ENCODE data around the gene ANO5. TPM values are rescaled to one million over a fixed set of nuclear protein-coding genes. Genes with fewer than 3 reads are reported as not detected.
"Not testable (repeated sequence)": the region's sequence is repeated elsewhere in the genome, so short reads cannot be mapped to it uniquely, and the experiment has no call there.

The ANO5 gene
- total RNA-seq, 2 donors from 2014 or later = 11.2 to 12.0 TPM

DNA sequence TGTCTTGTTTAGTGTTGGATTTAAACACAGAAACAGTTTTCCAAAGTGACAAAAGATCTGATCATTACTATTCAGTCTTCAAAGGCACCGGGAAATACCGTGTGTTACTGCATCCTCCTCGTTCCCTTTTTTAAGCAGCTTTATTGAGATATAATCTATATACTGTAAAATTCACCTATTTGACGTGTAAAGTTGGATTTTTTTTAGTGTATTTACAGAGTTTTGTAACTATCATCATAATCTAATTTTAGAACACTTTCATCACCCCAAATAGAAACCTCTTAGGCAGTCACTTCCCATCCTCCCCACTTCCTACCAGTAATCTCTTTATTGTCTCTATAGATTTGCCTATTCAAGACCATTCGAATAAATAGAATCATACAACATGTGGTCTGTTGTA lies 1.4 kb downstream of the ANO5 start:
- DNase-seq (no peak), ATAC-seq (no peak)
- intact Hi-C loops (cut with DNase I, micrococcal nuclease) = no loop called here

DNA sequence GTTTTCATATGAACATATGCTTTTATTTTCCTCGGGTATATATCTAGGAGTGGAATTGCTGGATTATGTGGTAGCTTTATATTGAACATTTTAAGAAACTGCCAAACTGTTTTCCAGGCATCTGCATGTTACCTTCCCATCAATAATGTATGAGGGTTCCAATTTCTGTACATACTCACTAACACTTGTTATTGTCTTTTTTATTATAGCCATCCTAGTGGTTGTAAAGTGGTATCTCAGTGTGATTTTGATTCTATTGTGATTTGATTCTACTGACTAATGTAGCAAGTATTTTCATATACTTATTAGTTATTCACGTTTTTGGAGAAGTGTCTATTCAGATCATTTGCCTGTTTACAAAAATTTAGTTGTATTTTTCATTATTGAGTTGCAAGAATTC lies 2.0 kb downstream of the ANO5 start:
- DNase-seq (no peak), ATAC-seq (no peak)
- intact Hi-C loops (cut with DNase I, micrococcal nuclease) = no loop called here

DNA sequence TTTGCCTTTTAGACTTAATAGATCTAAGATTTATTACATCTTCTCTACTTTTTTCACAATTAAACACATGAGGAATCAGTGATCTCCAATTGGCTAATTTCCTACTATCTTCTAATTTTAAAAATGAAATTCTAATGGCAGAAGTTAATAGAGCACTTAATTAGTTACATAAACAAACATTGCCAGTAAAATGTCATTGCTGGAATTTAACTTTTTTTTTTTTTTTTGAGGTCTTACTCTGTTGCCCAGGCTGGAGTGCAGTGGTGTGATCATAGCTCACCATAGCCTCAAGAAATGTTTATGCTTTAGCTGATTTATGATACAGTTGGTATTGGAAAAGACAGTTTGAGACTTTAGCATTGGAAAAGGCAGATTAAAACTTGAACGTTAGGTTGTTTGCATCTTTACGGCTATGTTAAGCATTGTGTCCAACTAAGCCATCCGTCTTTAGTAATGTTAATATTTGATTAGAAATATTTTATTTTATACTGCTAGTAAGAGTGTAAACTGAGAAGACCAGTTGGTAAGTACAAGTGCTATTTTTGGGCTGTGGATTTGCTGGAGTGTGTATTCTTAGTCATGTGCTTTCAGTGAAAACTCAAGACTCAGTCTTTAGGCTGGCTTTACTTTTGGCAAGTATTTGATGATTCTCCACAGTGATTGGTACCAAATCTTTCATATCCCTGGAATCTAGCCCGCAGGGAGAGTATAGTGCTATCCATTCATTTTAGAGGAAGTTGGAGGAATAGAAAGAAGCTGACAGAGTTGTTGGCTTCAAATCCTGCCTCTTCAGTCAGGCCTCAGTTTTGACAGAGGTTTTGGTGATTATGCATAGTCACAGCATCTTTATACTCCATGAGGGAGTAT lies 4.5 kb downstream of the ANO5 start:
- intact Hi-C loops (cut with DNase I, micrococcal nuclease) = no loop called here
- DNase-seq (no peak), ATAC-seq (no peak)

DNA sequence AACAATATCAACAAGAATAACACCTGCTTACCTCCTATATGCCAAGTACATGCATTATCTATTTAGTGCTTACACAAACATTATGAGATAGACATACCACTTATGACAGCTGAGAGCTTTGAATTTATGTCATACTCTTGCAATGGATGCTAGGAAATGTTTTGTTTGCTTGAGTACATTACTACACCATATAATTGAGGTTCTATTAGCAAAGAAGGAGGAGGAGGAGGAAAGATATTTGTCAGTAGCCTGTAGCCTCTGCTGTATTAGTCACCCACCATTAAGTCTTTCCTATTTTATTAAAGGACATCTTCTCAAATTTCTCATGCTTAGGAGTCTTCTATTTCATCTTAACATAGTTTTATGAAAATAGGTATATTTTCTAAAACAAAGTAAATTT lies 6.4 kb downstream of the ANO5 start:
- intact Hi-C loops (cut with DNase I, micrococcal nuclease) = no loop called here
- ATAC-seq (no peak), DNase-seq (no peak)

DNA sequence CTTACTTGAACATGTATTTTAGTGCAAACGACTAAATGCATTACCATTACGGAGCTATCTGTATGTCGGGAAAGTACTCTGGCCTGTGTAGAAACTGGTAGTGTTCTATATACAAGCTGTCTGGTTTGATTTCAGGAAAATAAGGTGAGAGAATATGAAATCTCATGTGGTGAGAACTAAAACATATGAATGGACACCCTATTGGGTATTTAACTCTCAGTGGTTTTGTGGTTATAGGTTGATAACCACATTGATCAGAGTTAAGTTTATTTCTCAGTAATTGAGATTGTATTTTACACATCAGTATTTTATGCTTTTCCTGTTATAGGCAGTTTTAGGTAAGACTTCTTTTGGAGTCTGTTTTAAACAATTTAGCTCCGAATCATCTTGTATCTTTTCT lies 10.4 kb downstream of the ANO5 start:
- intact Hi-C loops (cut with DNase I, micrococcal nuclease) = no loop called here
- ATAC-seq (no peak), DNase-seq (no peak)

DNA sequence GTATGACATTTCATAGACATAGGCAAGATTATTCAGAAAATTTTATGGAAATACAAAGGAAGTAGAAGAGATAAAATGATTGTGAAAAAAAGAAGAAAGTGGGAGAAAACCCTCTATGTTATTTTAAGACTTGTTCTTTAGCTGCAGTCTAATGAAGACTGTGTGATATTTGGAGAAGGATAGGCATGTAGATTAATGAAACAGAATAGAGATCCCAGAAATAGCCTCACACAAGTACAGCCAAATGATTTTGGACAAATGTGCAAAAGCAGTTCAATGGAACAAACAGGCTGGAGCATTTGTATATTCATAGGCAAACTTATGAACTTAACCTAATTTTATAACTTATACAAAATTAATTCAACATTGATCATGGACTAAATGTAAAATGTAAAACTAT lies 14.3 kb downstream of the ANO5 start:
- DNase-seq (no peak), ATAC-seq (no peak)
- intact Hi-C loops (cut with DNase I, micrococcal nuclease) = no loop called here

DNA sequence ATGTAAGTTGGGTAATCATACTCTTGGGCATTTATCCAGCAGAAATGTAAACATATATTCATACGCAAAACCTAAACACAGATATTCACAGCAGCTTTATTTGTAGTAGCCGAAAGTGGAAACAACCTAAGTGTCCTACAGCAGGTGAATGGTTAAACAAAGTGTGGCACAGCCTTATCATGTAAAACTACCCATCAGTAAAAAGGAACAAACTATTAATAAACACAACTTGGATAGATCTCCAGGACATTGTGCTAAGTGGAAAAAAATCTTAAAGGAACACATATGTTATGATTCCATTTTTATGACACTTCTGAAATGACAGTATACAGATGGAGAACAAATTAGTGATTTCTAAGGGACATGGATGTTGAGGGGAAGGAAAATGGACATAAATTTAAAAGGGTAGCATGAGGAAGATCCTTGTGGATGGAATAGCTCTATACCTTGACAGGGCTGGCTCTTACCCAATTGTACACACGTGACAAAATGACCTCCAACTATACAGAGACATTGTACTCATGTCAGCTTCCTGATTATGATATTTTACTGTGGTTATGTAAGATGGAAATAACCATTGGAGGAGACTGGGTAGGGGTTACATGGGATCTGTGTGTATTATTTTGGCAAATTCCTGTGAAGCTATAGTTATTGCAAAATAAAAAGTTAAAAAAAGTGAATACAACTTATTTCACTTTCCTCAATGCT lies 15.4 kb downstream of the ANO5 start:
- intact Hi-C loops (cut with DNase I, micrococcal nuclease) = no loop called here
- no peak for DNase-seq
- ATAC-seq = peak; percentile 50

DNA sequence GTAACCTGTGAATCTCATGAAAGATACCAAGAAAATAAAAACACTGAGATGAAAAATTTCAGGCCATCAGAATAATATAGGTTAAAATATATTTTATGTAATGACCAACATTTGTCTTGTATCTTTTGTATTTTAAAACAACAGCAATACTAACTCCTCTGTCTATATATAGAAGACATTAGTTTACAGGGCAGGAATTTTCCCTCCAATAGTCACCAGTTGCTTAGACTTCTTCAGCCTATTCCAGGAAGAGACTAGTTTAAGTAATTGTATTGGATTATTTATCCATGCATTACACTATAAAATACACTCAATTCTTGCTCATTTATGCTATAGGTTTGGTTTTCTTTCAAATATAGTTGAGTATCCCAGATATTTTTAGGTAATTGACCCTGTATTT lies 24.1 kb downstream of the ANO5 start:
- ATAC-seq (no peak), DNase-seq (no peak)
- intact Hi-C loops (cut with DNase I, micrococcal nuclease) = no loop called here

DNA sequence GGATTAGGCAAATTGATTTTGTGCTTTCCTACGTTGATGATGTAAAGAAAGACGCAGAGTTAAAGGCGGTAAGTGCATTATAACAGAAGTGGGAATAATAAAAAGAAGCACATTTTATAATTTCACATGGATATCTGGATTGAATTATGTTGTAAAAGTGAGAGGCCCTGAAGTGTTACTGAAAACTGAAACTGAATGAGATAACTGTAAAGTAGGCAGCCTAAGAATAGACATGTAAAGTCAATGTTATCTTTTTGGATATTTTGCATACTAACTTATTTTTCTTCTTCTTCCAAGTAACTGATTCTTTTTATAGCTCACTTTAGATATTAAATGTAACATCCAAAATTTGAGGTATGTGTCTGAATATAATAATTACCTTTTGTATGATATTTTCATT lies 28.3 kb downstream of the ANO5 start:
- DNase-seq = no peak
- no peak for ATAC-seq
- intact Hi-C loops (cut with DNase I, micrococcal nuclease) = no loop called here

DNA sequence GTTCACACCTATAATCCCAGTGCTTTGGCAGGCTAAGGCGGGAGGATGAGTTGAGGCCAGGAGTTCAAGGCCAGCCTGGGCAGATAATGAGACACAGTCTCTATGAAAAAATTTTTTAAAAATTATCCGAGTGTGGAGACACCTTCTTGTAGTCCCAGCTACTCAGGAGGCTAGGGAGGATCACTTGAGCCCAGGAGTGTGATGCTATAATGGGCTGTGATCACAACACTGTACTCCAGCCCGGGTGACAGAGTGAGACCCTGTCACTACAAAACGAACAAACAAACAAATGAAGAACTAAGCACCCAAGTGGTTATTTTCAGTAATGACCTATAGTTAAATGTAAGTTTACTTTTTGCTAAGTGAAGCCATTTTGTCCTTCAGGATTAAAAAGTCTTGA lies 32.3 kb downstream of the ANO5 start:
- ATAC-seq (no peak), DNase-seq (no peak)
- intact Hi-C loops (cut with DNase I, micrococcal nuclease) = no loop called here

DNA sequence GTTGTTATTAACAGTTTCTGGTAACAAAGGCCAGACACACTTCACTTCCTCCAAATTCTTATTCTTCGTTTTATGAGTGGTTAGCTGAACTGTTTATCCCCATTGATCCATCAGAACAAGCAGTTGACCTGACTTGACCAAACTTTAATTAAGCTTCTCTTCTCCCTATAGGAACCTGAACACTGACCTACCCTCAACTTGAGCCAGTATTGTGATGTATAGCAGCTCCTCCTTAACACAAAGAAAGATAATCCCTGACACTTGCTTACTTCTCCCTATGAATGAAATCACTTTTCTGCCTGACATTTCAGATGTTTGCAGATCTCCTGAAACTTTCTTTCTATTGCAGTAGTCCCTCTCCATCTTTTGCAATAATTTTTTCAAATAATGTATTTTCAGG lies 41.9 kb downstream of the ANO5 start:
- ATAC-seq = no peak
- intact Hi-C loops (cut with DNase I, micrococcal nuclease) = no loop called here
- no peak for DNase-seq

DNA sequence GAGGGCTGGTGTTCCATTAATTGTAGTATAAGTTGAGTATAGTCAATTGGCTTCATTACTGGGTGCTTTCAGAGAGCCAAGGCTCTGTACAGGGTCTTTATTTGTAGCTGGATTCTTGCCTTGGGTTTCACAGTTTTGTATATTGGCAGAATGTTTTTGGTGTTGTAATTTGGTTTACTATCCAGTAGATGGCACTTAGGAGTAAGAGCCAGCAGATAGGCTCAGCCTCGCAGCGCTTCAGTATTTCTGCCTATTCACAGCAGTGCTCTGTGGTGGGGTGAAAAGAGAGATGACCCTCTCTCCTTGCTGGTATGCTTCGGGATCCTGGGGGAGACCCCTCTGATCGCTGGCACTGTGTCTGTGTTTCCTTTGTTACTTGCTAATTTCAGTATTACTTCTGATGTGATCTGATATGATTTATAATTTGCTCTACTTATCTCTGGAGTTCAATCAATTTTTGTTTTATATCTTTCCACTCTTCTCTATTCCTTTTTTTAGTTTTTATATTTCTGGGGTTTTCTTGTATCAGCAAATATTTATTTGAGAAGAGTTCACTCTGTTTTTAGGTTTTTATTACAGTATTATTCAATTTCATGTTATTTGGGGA lies 52.2 kb downstream of the ANO5 start:
- ATAC-seq (peak; percentile 66), DNase-seq (peak in 1 of 2 donors; percentile 23)
- intact Hi-C loops (cut with DNase I, micrococcal nuclease) = no loop called here

DNA sequence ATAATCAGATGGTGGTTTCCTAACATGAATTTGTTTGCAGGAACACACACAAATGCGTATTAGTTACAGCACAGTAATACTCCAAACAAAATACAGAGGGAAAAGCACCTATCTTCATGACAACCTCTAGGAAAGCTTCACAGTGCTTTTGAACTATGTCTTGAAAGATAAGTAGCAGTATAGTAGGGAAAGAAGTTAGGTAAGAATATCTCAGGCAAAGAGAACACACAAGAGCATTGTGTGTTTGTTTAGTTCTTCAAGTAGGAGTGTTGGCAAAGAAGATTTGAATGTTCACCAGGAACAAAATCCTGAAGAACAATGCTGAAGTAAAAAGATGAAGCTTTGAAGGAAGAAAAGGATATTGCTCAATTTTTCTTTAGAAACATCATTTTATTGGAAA lies 54.1 kb downstream of the ANO5 start:
- no peak for ATAC-seq
- intact Hi-C loops (cut with DNase I, micrococcal nuclease) = no loop called here

DNA sequence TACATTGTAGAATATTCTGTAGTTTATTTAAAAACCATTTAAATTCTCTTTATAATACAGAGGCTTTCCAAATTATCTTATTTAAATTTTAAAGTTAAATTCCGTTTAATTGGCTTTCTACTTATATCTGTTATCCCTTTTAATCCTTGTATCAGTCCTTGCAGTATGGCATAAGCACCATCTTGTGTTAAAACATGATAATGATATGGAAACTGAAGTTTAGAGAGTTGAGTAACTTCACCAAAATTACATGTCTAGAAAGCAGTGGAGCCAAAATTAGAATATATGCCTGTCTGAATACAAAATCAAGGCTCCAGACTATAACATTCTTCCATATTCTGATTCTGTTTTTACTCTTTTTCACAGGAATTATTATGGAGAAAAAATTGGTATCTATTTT lies 57.0 kb downstream of the ANO5 start:
- intact Hi-C loops (cut with DNase I, micrococcal nuclease) = no loop called here

More for the DNA sequence above, 54.1 kb downstream of the ANO5 start:
- DNase-seq = no peak

DNA sequence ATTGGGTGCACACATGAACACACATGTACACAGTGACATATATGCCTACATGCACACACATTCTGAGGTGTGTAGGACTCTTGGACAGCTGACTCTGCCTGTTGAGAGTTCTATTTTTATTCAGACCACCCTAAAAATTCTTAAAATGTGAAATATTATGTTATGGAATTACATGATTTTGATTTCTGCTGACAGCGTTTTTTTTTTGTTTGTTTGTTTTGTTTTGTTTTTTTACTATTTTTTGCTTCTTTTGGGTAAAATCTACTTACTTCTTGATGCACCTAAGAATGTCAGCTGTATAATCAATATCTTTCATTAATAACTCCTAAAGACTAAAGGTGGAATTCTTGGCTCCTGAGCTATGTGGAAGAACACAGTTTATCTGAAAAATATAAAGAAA lies 64.0 kb downstream of the ANO5 start:
- DNase-seq (no peak), ATAC-seq (no peak)
- intact Hi-C loops (cut with DNase I, micrococcal nuclease) = no loop called here

More for the DNA sequence above, 57.0 kb downstream of the ANO5 start:
- DNase-seq (no peak), ATAC-seq (no peak)

DNA sequence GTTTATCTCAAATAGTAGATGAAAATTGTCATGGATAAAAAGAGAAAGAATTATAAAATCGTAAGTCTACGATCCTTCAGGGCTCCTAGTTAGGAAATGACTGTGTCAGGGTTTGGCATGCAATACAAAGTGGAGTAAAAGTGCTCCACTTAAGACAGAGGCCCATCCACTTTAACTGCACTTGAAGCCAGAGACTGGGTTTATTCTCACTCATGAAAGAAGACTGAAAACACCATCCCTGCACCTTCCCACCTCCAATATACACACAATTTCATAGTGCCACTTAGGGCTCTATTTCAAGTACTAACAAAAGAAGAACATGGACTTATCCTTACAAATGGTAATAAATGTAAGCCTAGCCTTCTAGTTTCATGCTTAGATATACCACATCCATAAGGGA lies 70.7 kb downstream of the ANO5 start:
- ATAC-seq = no peak
- no peak for DNase-seq
- intact Hi-C loops (cut with DNase I, micrococcal nuclease) = no loop called here

DNA sequence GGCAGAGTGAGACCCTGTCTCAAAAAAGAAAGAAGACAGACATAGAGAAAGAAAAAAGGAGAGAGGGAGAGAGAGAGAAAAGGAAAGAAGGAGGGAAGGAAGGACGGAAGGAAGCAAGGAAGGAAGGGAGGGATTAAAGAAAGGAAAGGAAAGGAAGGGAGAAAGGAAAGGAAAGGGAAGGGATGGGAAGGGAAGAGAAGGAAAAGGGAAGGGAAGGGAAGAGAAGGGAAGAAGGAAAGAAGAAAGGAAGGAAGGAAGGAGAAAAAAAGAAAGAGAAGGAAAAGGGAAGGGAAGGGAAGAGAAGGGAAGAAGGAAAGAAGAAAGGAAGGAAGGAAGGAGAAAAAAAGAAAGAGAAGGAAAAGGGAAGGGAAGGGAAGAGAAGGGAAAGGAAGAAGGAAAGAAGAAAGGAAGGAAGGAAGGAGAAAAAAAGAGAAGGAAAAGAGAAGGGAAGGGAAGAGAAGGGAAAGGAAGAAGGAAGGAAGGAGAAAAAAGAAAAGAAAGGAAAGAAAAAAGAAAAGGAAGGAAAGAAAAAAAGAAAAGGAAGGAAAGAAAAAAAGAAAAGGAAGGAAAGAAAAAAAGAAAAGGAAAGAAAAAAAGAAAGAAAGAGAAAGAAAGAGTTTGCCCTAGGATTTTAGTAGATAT lies 76.2 kb downstream of the ANO5 start:
- ATAC-seq; intact Hi-C loops (cut with DNase I, micrococcal nuclease); DNase-seq: not testable (repeated sequence)

DNA sequence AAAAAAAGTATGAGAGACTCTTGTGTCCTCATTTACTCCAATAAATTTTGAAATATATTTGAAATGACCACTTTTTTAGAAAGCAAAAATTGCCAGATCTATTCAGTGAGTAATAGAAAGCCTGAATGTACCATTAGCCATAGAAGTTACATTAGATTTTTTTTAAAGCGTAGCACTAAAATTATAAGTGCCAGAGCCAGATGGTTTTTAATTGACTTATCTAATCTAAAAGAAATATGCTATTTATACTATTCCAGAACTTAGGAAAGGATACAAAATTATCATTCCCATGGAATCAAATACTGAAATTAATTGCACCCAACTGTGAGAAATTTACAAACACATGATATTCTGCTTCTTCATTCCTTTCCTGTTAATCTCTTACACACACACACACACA lies 80.9 kb downstream of the ANO5 start:
- ATAC-seq = no peak
- no peak for DNase-seq
- intact Hi-C loops (cut with DNase I, micrococcal nuclease) = loop anchor here in 1 of 2 donors (10.0 kb wide), 1 partner anchor 1629 kb away; no protein-coding TSS in a partner anchor

DNA sequence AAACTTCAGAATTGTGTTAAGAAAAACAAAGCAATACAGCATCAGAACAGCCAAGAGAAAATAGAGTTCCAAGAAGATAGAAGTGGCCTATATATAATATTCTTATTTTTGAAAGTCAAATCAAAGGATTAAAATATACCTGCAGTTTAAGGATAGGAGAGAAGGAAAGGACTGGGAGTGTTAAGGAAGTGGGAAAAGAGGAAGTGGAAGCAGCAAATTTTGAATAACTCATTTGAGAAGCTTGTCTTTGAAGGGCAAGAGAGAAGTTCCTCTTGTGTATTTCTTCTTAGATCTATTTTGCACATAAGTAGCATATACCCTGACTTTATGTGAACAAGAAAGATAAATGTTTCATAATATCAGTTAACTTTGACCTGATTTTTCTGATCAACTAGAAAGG lies 82.7 kb downstream of the ANO5 start:
- ATAC-seq (peak; percentile 24), DNase-seq (no peak)
- intact Hi-C loops (cut with DNase I, micrococcal nuclease) = loop anchor here in 1 of 2 donors (10.0 kb wide), 1 partner anchor 1631 kb away; no protein-coding TSS in a partner anchor

Data from left colon (tissue), 2 donors.